ENCODE results near the gene SRF. TPM values are rescaled to one million over a fixed set of nuclear protein-coding genes. Genes with fewer than 3 reads are reported as not detected.
A peak's percentile ranks its signal among the peaks of the same experiment; 100 is the strongest.
"Not testable (repeated sequence)": the region's sequence is repeated elsewhere in the genome, so short reads cannot be mapped to it uniquely, and the experiment has no call there.

The SRF gene
- total RNA-seq, 2 experiments from 2014 or later: 45.0 to 53.2 TPM

GRCh38 chr6:43139973-43140372 lies 31.1 kb upstream of the SRF start:
- H3K36me3 Mint-ChIP-seq; H3K4me3 Mint-ChIP-seq; CTCF ChIA-PET; DNase-seq; H3K27me3 Mint-ChIP-seq; H3K27ac Mint-ChIP-seq; ATAC-seq; H3K9me3 Mint-ChIP-seq (ENCODE audit: low read depth): not testable (repeated sequence)
- H3K4me1 Mint-ChIP-seq: peaks cover 15% of the 10 kb centered on the region

GRCh38 chr6:43141644-43142043 lies 29.4 kb upstream of the SRF start:
- CTCF ChIA-PET: interaction anchor here (1.6 to 4.6 kb wide), 2 partner anchors 70 to 241 kb away, joined by 5 to 63 read pairs; no protein-coding TSS in a partner anchor
- H3K36me3 Mint-ChIP-seq: no peaks in the 10 kb centered on the region
- no peaks in the 10 kb centered on the region for H3K9me3 Mint-ChIP-seq (ENCODE audit: low read depth)
- DNase-seq: no peak
- H3K4me3 Mint-ChIP-seq: no peak overlapping the region
- no peaks in the 10 kb centered on the region for H3K27me3 Mint-ChIP-seq
- no peak for ATAC-seq
- no peak overlapping the region for H3K27ac Mint-ChIP-seq
- peaks cover 15% of the 10 kb centered on the region for H3K4me1 Mint-ChIP-seq

DNA sequence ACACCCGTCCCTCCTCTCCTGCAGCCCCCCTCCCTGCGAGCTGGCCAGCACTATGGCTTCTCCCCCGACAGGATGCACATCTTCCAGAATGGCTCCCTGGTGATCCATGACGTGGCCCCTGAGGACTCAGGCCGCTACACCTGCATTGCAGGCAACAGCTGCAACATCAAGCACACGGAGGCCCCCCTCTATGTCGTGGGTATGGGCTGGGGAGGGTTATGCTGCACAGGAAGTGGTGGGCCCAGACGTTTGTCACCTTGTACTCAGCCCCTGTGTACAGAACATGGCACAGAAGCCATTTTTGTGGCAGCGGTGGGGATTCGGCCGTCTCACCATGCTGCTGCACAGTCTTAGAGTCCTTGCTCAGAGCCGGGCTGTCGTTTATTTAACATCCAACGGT lies 29.0 kb upstream of the SRF start:
- Mint-ChIP-seq H3K4me3 (no peak overlapping the region), H3K4me1 (peaks cover 15% of the 10 kb centered on the region), H3K27ac (peak overlapping the region; percentile 52), H3K36me3 (no peaks in the 10 kb centered on the region), H3K9me3 (ENCODE audit: low read depth) (no peaks in the 10 kb centered on the region), H3K27me3 (no peaks in the 10 kb centered on the region)
- CTCF ChIA-PET: interaction anchor here (0.6 to 4.6 kb wide), 11 partner anchors 11 to 334 kb away, joined by 3 to 63 read pairs (median 7); partner anchors contain the start of genes PEX6 and PPP2R5D
- ATAC-seq (no peak), DNase-seq (peak; percentile 45)

GRCh38 chr6:43143235-43144128 lies 27.6 kb upstream of the SRF start:
- CTCF ChIA-PET: interaction anchor here (0.5 to 4.6 kb wide), 77 partner anchors 9 to 596 kb away, joined by 3 to 63 read pairs (median 5); partner anchors contain the start of genes CNPY3, CRIP3, CUL7 and CUL9
- peak; percentile 85 for DNase-seq
- Mint-ChIP-seq H3K4me3 (no peak overlapping the region), H3K9me3 (ENCODE audit: low read depth) (no peaks in the 10 kb centered on the region), H3K36me3 (no peaks in the 10 kb centered on the region), H3K4me1 (peaks cover 18% of the 10 kb centered on the region), H3K27me3 (peaks cover 3% of the 10 kb centered on the region), H3K27ac (peak overlapping the region; percentile 50)
- ATAC-seq: peak; percentile 97

- CTCF ChIA-PET: interaction anchor here (1.4 to 4.6 kb wide), 6 partner anchors 13 to 244 kb away, joined by 3 to 63 read pairs (median 12); partner anchors contain the start of genes KLHDC3 and MEA1
- H3K27me3 Mint-ChIP-seq: peaks cover 4% of the 10 kb centered on the region
- peaks cover 19% of the 10 kb centered on the region for H3K4me1 Mint-ChIP-seq
- ATAC-seq (no peak), DNase-seq (no peak)
- H3K9me3 Mint-ChIP-seq (ENCODE audit: low read depth): no peaks in the 10 kb centered on the region
- H3K36me3 Mint-ChIP-seq: no peaks in the 10 kb centered on the region
- H3K4me3 Mint-ChIP-seq: no peak overlapping the region
- no peak overlapping the region for H3K27ac Mint-ChIP-seq
Measured at GRCh38 chr6:43144879-43145278, 26.2 kb upstream of the SRF start.

- H3K4me3 Mint-ChIP-seq: no peak overlapping the region
- no peaks in the 10 kb centered on the region for H3K36me3 Mint-ChIP-seq
- no peak for ATAC-seq
- H3K9me3 Mint-ChIP-seq (ENCODE audit: low read depth): no peaks in the 10 kb centered on the region
- H3K4me1 Mint-ChIP-seq: peaks cover 19% of the 10 kb centered on the region
- no peak overlapping the region for H3K27ac Mint-ChIP-seq
- CTCF ChIA-PET: interaction anchor here (4.6 kb wide), 1 partner anchor 246 kb away, joined by 63 read pairs; no protein-coding TSS in a partner anchor
- H3K27me3 Mint-ChIP-seq: peaks cover 4% of the 10 kb centered on the region
- no peak for DNase-seq
Measured at GRCh38 chr6:43146261-43146660, 24.8 kb upstream of the SRF start.

DNA sequence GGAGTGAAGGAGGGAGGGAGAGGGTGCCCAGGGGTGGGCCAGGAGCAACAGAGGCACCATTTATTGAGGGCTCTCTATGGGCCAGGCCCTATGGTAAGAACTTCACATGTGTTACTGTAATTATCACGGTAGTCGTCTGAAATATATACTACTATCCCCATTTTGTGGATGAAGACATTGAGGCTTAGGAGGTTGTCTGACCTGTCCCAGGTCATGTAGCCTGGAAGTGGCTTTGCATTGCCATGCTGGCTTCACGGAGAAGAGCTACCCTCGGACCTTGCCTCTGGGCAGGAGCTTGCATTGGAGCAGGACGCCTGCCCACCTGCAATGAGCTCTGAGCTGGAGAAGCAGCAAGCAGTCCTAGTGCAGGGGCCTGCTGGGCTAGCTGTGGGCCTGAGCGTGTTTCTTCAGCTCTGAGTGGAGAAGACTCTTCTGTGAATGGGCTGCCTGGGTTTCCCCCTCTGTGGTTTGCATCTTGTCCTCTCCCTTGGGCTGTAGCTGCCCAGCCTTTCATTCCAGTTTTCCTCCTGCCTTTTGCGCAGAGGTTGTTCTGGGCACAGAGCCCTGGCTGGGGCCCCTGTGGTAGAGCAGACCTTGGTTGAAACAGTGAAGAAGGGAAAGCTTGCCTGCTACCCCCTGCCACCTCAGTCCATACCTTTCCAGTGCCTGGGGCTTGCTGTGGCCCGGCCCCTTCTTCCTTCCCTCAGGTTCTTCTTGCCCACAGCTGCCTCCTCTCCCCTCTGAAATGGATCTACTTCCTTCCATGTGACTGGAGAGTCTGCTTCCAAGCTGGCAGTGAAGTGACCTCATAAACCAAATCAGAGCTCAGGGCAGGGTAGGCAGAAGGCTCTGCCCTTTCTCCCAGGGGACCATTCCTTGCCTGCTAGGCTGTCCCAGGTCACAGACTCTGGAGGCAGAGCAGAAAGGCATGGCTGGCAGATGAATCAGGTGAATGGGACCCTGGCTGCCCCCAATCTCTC lies 24.1 kb upstream of the SRF start:
- no peak overlapping the region for H3K27ac Mint-ChIP-seq

DNA sequence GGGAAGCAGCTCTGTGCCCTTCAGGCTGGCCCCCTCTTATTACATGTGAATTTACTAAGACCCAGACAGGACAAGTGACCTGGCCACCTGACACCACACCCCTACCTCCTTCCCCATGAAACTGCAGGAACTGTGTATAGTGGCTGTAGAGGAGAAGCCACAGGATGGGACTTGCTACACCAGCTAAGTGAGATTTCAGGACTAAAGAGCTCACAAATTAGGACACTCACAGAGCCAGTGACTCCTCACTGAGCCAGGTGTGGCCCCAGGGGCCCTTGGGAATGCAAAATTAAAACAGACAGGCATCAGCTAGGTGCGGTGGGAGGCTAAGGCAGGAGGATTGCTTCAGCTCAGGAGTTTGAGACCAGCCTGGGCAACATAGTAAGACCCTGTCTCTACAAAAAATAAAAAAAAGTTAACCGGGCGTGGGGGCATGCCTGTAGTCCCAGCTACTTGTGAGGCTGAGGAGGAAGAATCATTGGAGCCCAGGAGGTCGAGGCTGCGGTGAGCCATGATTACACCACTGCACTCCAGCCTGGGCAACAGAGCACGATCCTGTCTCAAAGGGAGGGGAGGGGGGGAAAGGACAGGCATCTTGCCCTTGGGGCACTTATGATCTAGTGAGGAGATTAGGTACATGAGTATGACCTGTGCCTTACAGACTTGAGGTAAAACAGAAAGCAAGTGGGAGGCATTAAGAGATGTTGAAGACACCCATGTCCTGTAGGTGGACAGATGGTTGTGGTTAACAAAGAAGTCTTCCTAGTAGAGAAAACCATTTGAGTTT lies 23.2 kb upstream of the SRF start:
- no peaks in the 10 kb centered on the region for H3K9me3 Mint-ChIP-seq (ENCODE audit: low read depth)

More for the DNA sequence above, 24.1 kb upstream of the SRF start:
- no peak for DNase-seq
- peaks cover 18% of the 10 kb centered on the region for H3K4me1 Mint-ChIP-seq
- no peak for ATAC-seq
- H3K9me3 Mint-ChIP-seq (ENCODE audit: low read depth): no peaks in the 10 kb centered on the region
- H3K27me3 Mint-ChIP-seq: peaks cover 4% of the 10 kb centered on the region
- H3K36me3 Mint-ChIP-seq: no peaks in the 10 kb centered on the region
- CTCF ChIA-PET: interaction anchor here (0.6 to 1.2 kb wide), 3 partner anchors 12 to 238 kb away, joined by 3 read pairs; no protein-coding TSS in a partner anchor
- H3K4me3 Mint-ChIP-seq: no peak overlapping the region

DNA sequence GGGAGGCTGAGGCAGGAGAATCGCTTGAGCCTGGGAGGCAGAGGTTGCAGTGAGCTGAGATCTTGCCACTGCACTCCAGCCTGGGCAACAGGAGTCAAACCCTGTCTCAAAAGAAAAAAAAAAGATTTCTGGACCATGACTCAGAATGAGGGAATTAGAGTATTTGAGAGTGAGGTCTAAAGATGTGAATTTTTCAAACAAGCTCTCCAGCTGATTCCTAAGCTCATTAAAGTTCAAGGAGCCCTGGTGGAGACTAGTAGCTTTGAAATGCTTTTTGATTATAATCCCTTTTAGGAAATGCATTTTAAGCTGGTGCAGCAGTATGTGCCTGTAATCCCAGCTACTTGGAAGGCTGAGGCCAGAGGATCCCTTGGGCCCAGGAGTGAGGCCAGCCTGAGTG lies 21.8 kb upstream of the SRF start:
- Mint-ChIP-seq H3K27me3 (peaks cover 4% of the 10 kb centered on the region), H3K4me3 (no peak overlapping the region), H3K27ac (no peak overlapping the region), H3K36me3 (no peaks in the 10 kb centered on the region), H3K9me3 (ENCODE audit: low read depth) (no peaks in the 10 kb centered on the region), H3K4me1 (peaks cover 4% of the 10 kb centered on the region)
- CTCF ChIA-PET: interaction anchor here (1.1 to 1.2 kb wide), 2 partner anchors 9 to 21 kb away, joined by 3 read pairs; no protein-coding TSS in a partner anchor
- DNase-seq (no peak), ATAC-seq (no peak)

More for the DNA sequence above, 23.2 kb upstream of the SRF start:
- CTCF ChIA-PET: interaction anchor here (0.6 to 1.2 kb wide), 3 partner anchors 13 to 239 kb away, joined by 3 read pairs; no protein-coding TSS in a partner anchor
- ATAC-seq: no peak
- H3K4me1 Mint-ChIP-seq: peaks cover 14% of the 10 kb centered on the region
- DNase-seq: no peak
- H3K36me3 Mint-ChIP-seq: no peaks in the 10 kb centered on the region
- H3K4me3 Mint-ChIP-seq: no peak overlapping the region
- H3K27me3 Mint-ChIP-seq: peaks cover 4% of the 10 kb centered on the region
- no peak overlapping the region for H3K27ac Mint-ChIP-seq

DNA sequence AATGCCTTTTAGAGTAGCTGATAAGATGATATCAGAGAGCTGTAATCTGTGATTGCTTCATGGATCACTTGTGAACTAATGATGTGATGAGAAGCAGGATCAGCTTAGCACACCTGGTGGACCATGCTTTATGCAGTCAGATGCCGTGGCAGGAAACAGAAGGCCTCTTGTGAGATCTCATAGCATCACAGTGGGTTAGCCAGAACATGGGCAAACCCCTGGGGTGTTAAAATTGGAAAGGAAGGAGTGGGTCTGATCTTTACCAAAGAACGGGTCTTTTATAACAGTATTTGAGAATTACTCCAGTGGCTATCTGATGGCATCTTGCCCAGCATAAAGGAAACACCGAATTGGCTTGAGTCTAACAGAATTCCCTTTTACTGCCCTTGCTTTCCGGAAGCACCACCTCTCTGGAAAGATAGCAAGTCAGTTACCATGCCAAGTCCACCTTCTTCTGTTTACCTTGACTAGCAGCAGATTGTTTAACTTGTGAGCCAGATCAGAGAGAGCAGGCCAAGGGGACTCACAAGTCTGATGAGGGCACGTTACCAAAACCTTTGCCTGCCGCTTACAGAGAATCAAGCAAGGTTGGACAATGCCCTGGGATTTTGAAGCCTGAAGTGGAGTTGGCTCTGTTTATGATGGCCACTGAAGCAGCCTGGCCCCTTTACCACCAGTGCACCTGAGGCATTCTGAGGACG lies 20.9 kb upstream of the SRF start:
- Mint-ChIP-seq H3K9me3 (ENCODE audit: low read depth) (no peaks in the 10 kb centered on the region), H3K4me3 (no peak overlapping the region), H3K36me3 (no peaks in the 10 kb centered on the region), H3K27me3 (peaks cover 4% of the 10 kb centered on the region), H3K27ac (no peak overlapping the region), H3K4me1 (peaks cover 4% of the 10 kb centered on the region)
- CTCF ChIA-PET: interaction anchor here (1.1 kb wide), 1 partner anchor 81 kb away, joined by 3 read pairs; no protein-coding TSS in a partner anchor
- no peak for DNase-seq
- no peak for ATAC-seq

DNA sequence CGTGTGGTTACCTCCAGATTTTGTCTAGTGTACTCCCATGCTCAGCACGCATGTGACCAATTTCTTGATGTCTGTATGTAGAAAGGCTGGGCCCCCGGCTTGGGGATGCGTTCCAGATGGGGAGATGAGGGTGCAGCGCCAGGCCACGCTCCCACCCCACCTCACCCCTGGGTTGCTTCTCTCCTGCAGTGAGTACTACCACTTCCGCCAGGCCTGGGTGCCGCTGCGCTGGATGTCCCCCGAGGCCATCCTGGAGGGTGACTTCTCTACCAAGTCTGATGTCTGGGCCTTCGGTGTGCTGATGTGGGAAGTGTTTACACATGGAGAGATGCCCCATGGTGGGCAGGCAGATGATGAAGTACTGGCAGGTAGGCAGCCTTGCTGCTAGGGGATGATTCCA lies 11.5 kb upstream of the SRF start:
- CTCF ChIA-PET: interaction anchor here (2.8 kb wide), 1 partner anchor 16 kb away, joined by 18 read pairs; no protein-coding TSS in a partner anchor

DNA sequence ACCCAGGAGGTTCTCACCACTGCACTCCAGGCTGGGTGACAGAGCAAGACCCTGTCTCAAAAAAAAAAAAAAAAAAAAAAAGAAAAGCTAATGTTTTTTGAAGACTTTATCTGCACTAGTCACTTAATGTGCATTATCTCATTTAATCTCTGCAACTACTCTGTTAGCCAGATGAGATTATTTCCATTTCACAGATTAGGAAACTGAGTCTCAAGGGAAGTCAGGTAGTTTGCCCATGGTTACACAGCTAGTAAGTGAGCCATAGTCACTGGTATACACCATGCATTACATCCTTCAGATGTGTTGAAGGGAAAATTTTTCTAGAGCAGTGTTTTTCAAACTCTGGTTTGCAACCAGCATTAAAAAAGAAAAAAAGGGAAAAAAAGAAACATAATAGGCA lies 7.2 kb upstream of the SRF start:
- H3K27ac Mint-ChIP-seq: no peak overlapping the region
- DNase-seq (no peak), ATAC-seq (no peak)
- no peaks in the 10 kb centered on the region for H3K4me1 Mint-ChIP-seq
- no peak overlapping the region for H3K4me3 Mint-ChIP-seq
- no peaks in the 10 kb centered on the region for H3K36me3 Mint-ChIP-seq
- H3K27me3 Mint-ChIP-seq: no peaks in the 10 kb centered on the region
- CTCF ChIA-PET: interaction anchor here (0.8 to 1.2 kb wide), 4 partner anchors 10 to 212 kb away, joined by 3 to 4 read pairs (median 4); no protein-coding TSS in a partner anchor
- H3K9me3 Mint-ChIP-seq (ENCODE audit: low read depth): no peaks in the 10 kb centered on the region

More for the DNA sequence above, 11.5 kb upstream of the SRF start:
- H3K27me3 Mint-ChIP-seq: no peaks in the 10 kb centered on the region
- no peaks in the 10 kb centered on the region for H3K4me1 Mint-ChIP-seq
- no peak overlapping the region for H3K4me3 Mint-ChIP-seq
- no peak overlapping the region for H3K27ac Mint-ChIP-seq
- no peak for DNase-seq
- ATAC-seq: no peak
- no peaks in the 10 kb centered on the region for H3K9me3 Mint-ChIP-seq (ENCODE audit: low read depth)
- H3K36me3 Mint-ChIP-seq: no peaks in the 10 kb centered on the region
